SK-N-SH (cell line): ENCODE results near the gene NCAM1. TPM values are rescaled to one million over a fixed set of nuclear protein-coding genes. Genes with fewer than 3 reads are reported as not detected.

Experiments used
- CTCF ChIA-PET: fragments of 300-600, 350-600 bp; formaldehyde crosslinking; extraction: SDS; loops from one replicate; lab custom pipeline; 2021; lab: Yijun Ruan, JAX
- POLR2A ChIA-PET: fragments of 350-600 bp; sonication (Branson Sonifier 250); formaldehyde crosslinking; extraction: SDS; loops from one replicate; lab custom pipeline; 2020; ENCODE audit warnings: antibody characterized with exemption, inconsistent platforms; lab: Yijun Ruan, JAX
- DNase-seq: peaks from one replicate; pipeline ENCODE4 v3.0.0; 2012
- H2AFZ ChIP-seq: fragments of 200-600 bp; sonication (generic); 2 replicates; pipeline ENCODE4 v1.8.1; 2016; ENCODE audit warnings: antibody characterized with exemption, mild to moderate bottlenecking, low read depth
- H3F3A ChIP-seq: fragments of 200-600 bp; sonication (generic); replicated peaks from 2 replicates; pipeline ENCODE3; 2016; ENCODE audit warnings: antibody characterized with exemption, mild to moderate bottlenecking; ENCODE audit not compliant: insufficient read depth
- H3K27ac ChIP-seq, 2 experiments: fragments of 200-500 bp in 1 of 2; fragments of 200-600 bp in 1 of 2; sonication (Bioruptor generic) in 1 of 2; sonication (generic), shearing (Covaris generic) in 1 of 2; 2 replicates each; pipeline versions ENCODE4 v1.5.1 to v1.6.1; 2014 to 2016; ENCODE audit warnings: low read depth in 2 of 2, inconsistent platforms in 1 of 2, low read length in 1 of 2, mild to moderate bottlenecking in 1 of 2, mixed read lengths in 1 of 2
- H3K27me3 ChIP-seq: fragments of 200-600 bp; sonication (generic), shearing (Covaris generic); 2 replicates; pipeline ENCODE4 v1.6.1; 2016; ENCODE audit warnings: mixed run types; ENCODE audit not compliant: insufficient read depth
- H3K36me3 ChIP-seq, 2 experiments: fragments of 200-500 bp in 1 of 2; fragments of 200-600 bp in 1 of 2; sonication (Bioruptor generic) in 1 of 2; sonication (generic) in 1 of 2; replicated peaks in 1 of 2; 2 replicates each; pipeline versions ENCODE3 to v1.5.1; 2014 to 2016; ENCODE audit warnings: low read length in 1 of 2, mild to moderate bottlenecking in 1 of 2; ENCODE audit not compliant: insufficient read depth in 2 of 2, control insufficient read depth in 1 of 2
- H3K4me1 ChIP-seq, 2 experiments: fragments of 200-500 bp in 1 of 2; fragments of 200-600 bp in 1 of 2; sonication (Bioruptor generic) in 1 of 2; sonication (generic), shearing (Covaris generic) in 1 of 2; 2 replicates each; pipeline versions ENCODE4 v1.5.1 to v1.6.1; 2014 to 2016; ENCODE audit warnings: low read depth in 1 of 2, low read length in 1 of 2, mixed run types in 1 of 2; ENCODE audit not compliant: insufficient read depth in 2 of 2, control insufficient read depth in 1 of 2
- H3K4me2 ChIP-seq: fragments of 200-600 bp; sonication (generic), shearing (Covaris generic); 2 replicates; pipeline ENCODE4 v1.6.1; 2017; ENCODE audit warnings: mixed run types
- H3K4me3 ChIP-seq, 2 experiments: fragments of 200-500 bp in 1 of 2; fragments of 200-600 bp in 1 of 2; sonication (Bioruptor generic) in 1 of 2; sonication (generic), shearing (Covaris generic) in 1 of 2; 2 replicates each; pipeline versions ENCODE4 v1.5.1 to v1.8.1; 2014 to 2016; ENCODE audit warnings: low read depth in 2 of 2, inconsistent platforms in 1 of 2, low read length in 1 of 2, mild to moderate bottlenecking in 1 of 2, mixed read lengths in 1 of 2, moderate library complexity in 1 of 2
- H3K79me2 ChIP-seq: fragments of 200-600 bp; sonication (generic); 2 replicates; pipeline ENCODE4 v1.8.1; 2017; ENCODE audit warnings: mild to moderate bottlenecking; ENCODE audit not compliant: insufficient read depth
- H3K9ac ChIP-seq: fragments of 200-600 bp; sonication (generic); 2 replicates; pipeline ENCODE4 v1.6.1; 2017; ENCODE audit warnings: mixed run types
- H3K9me2 ChIP-seq: fragments of 200-600 bp; sonication (generic); 2 replicates; pipeline ENCODE4 v1.6.1; 2017; ENCODE audit warnings: mixed run types
- H3K9me3 ChIP-seq: fragments of 200-600 bp; sonication (generic); 2 replicates; pipeline ENCODE4 v1.6.1; 2017; ENCODE audit warnings: mixed run types, mild to moderate bottlenecking, moderate library complexity
- H4K20me1 ChIP-seq: fragments of 200-600 bp; sonication (generic); 2 replicates; pipeline ENCODE4 v1.6.1; 2017; ENCODE audit warnings: mild to moderate bottlenecking, mixed run types; ENCODE audit not compliant: insufficient read depth
- ELF1 ChIP-seq: IDR thresholded peaks from 2 replicates; pipeline ENCODE4 v1.4.0; 2012
- EZH2phosphoT487 ChIP-seq: fragments of 200-600 bp; sonication (generic); IDR thresholded peaks from 2 replicates; pipeline ENCODE4 v1.6.1; 2017; ENCODE audit warnings: low read depth, mixed run types, mild to moderate bottlenecking, antibody characterized with exemption, moderate library complexity, borderline replicate concordance
- FOSL2 ChIP-seq: IDR thresholded peaks from 2 replicates; pipeline ENCODE4 v1.4.0; 2012; ENCODE audit warnings: low read depth, mild to moderate bottlenecking, moderate library complexity, borderline replicate concordance
- FOXM1 ChIP-seq: IDR thresholded peaks from 2 replicates; pipeline ENCODE4 v1.4.0; 2012; ENCODE audit warnings: low read depth, mild to moderate bottlenecking
- GATA2 ChIP-seq: sonication (generic); formaldehyde crosslinking; IDR thresholded peaks from 2 replicates; pipeline ENCODE4 v1.5.0; 2020; ENCODE audit warnings: mild to moderate bottlenecking, missing genetic modification reagents
- JUND ChIP-seq: IDR thresholded peaks from 2 replicates; pipeline ENCODE4 v1.4.0; 2012
- MAX ChIP-seq: IDR thresholded peaks from 2 replicates; pipeline ENCODE4 v1.4.0; 2012; ENCODE audit warnings: low read depth
- NFIC ChIP-seq: IDR thresholded peaks from 2 replicates; pipeline ENCODE4 v1.4.0; 2012; ENCODE audit warnings: borderline replicate concordance
- POLR2AphosphoS5 ChIP-seq: IDR thresholded peaks from 2 replicates; pipeline ENCODE4 v1.6.1; 2012; ENCODE audit warnings: low read depth, low read length
- REST ChIP-seq: IDR thresholded peaks from 2 replicates; pipeline ENCODE4 v1.6.1; 2012; ENCODE audit warnings: mild to moderate bottlenecking, low read depth, low read length, moderate library complexity
- TAF1 ChIP-seq: IDR thresholded peaks from 2 replicates; pipeline ENCODE4 v1.6.1; 2012; ENCODE audit warnings: low read depth, mild to moderate bottlenecking, low read length, moderate library complexity, borderline replicate concordance
- YY1 ChIP-seq: IDR thresholded peaks from 2 replicates; pipeline ENCODE4 v1.4.0; 2012; ENCODE audit warnings: low read depth, mild to moderate bottlenecking
- ZBTB33 ChIP-seq: IDR thresholded peaks from 2 replicates; pipeline ENCODE4 v1.4.0; 2012; ENCODE audit warnings: low read depth, borderline replicate concordance
- WGBS: methylation state at CpG from one replicate; pipeline ENCODE4 v1.1.6; 2017; ENCODE audit warnings: low lambda C conversion rate; 5-methylcytosine and 5-hydroxymethylcytosine counted together
- polyA plus RNA-seq, 3 experiments: library from polyadenylated mRNA; depleted of rRNA; stranded (reverse); fragments of >200 nt; gene quantifications; 2 replicates each; pipeline ENCODE4 v1.2.3, GENCODE V29; 2012
- TF ChIP-seq, protein P1 (sequence below): IDR thresholded peaks from 2 replicates; pipeline ENCODE4; 2012

The NCAM1 gene
- polyA plus RNA-seq, 1 of the 3 experiments (the other 2 are of a cell fraction), result 19.4 TPM

DNA sequence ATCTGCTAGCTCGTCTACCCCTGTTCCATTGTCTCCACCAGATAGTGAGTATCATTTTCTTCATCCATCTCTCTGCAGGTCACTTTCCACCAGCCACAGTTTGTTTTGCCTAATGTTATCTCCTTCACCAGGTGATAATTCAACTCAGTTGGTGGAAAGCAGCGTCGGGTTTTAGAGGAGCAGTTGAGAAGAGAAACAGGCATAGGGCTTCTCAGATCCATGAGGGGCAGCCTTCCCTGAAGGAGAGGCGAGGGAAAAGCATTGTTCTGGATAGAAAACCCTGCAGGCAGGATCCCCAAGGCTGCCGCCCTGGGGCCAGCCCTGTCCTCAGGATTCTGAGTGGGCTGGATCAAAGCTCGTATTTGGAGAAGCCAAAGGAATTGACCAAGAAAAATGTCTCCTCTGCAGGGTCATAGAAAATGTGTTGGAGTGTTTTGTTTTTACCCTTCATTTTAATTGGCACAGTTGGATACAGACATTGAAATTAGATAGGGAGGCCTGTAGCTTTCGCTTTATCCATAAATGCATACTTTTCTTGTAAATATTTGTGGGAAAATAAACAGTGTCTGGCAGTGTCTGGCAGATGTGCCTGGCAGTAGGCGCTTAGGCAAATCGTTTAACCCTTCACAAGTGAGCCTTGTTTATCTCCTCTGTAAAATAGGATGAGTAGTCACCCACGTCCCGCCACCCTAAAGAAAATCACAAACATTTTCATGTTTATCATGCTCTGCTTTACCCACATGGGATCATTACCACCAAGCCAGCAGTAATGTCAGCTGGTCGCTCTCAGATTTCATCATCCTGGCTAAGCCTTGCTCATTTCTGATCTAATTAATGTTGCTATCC, 279.8 kb downstream of the NCAM1 start:
- no peaks in the 10 kb centered on the region for H3K79me2 ChIP-seq
- H3K9me2 ChIP-seq, result no peaks in the 10 kb centered on the region
- H3K4me1 ChIP-seq, result peaks cover 7 to 19% of the 10 kb centered on the region in 2 experiments; a peak in 3 of 4 replicates
- no peak overlapping the region for H3K4me2 ChIP-seq
- H3F3A ChIP-seq, result no peaks in the 10 kb centered on the region
- no peaks in the 10 kb centered on the region for H3K27me3 ChIP-seq
- no peak overlapping the region for H3K4me3 ChIP-seq
- H3K36me3 ChIP-seq, result peaks cover 0 to 16% of the 10 kb centered on the region in 2 experiments
- DNase-seq, result no peak
- no peak for TF ChIP-seq REST
- TF ChIP-seq NFIC, result no peak
- no peak for TF ChIP-seq FOSL2
- TF ChIP-seq FOXM1, result no peak
- TF ChIP-seq ELF1, result no peak
- TF ChIP-seq YY1, result no peak
- TF ChIP-seq TAF1, result no peak
- no peak for TF ChIP-seq GATA2 (CRISPR knock-in tag)
- TF ChIP-seq EZH2phosphoT487, result no peak
- TF ChIP-seq ZBTB33, result no peak
- no peak for TF ChIP-seq MAX
- TF ChIP-seq POLR2AphosphoS5, result no peak
- TF ChIP-seq JUND, result no peak
- TF ChIP-seq, protein P1, sequence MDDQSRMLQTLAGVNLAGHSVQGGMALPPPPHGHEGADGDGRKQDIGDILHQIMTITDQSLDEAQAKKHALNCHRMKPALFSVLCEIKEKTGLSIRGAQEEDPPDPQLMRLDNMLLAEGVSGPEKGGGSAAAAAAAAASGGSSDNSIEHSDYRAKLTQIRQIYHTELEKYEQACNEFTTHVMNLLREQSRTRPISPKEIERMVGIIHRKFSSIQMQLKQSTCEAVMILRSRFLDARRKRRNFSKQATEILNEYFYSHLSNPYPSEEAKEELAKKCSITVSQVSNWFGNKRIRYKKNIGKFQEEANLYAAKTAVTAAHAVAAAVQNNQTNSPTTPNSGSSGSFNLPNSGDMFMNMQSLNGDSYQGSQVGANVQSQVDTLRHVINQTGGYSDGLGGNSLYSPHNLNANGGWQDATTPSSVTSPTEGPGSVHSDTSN, result no peak
- ChIA-PET POLR2A (no interaction called here), CTCF (interaction anchor here (1.4 kb wide), 3 partner anchors 25 to 48 kb away, joined by 3 to 6 read pairs (median 4); no protein-coding TSS in a partner anchor)
- H3K9me3 ChIP-seq, result no peaks in the 10 kb centered on the region
- 83% methylated on average over 12 of the region's 12 CpGs for WGBS
- peak overlapping the region in 1 of 2 experiments; percentile 65; a peak in 2 of 4 replicates for H3K27ac ChIP-seq
- H3K9ac ChIP-seq, result no peak overlapping the region
- H2AFZ ChIP-seq, result no peak overlapping the region
- no peaks in the 10 kb centered on the region for H4K20me1 ChIP-seq
